Testis (tissue), 2 donors: ENCODE measurements around the gene ALPL.

ENCODE experiments used
- CTCF ChIP-seq, 3 experiments: fragments of 450-650 bp in 2 of 3; fragments of 200-600 bp in 1 of 3; sonication (generic) in 1 of 3; IDR thresholded peaks; one replicate each; pipeline ENCODE4 v1.5.1; 2016 to 2019; ENCODE audit warnings: antibody characterized with exemption in 3 of 3, mild to moderate bottlenecking in 2 of 3, moderate library complexity in 1 of 3
- POLR2A ChIP-seq: fragments of 450-650 bp; IDR thresholded peaks from one replicate; pipeline ENCODE4 v1.6.1; 2017; ENCODE audit warnings: antibody characterized with exemption, mild to moderate bottlenecking, moderate library complexity

GRCh38 chr1:21603177-21604138 lies 94.2 kb downstream of the ALPL start:
- TF ChIP-seq CTCF (IDR thresholded peaks at IDR 0.05) (no peak), POLR2A (no peak)
